Measurements from ENCODE around the gene TMED3. TPM values are rescaled to one million over a fixed set of nuclear protein-coding genes. Genes with fewer than 3 reads are reported as not detected.

Gene TMED3
- total RNA-seq, 1 donor from 2014 or later = 205 TPM

Other genes with a start within 250 kb of the TMED3 start
- 0.65 and 1.8 TPM in 2 replicates for gene RASGRF1, start 220.3 kb upstream of the TMED3 start, total RNA-seq
- gene ANKRD34C, start 28.4 kb upstream of the TMED3 start, total RNA-seq = not detected in 2 replicates
- 0.44 and 0.60 TPM in 2 replicates for gene MINAR1, start 121.2 kb downstream of the TMED3 start, total RNA-seq